ENCODE results near the gene REXO1. TPM values are rescaled to one million over a fixed set of nuclear protein-coding genes. Genes with fewer than 3 reads are reported as not detected.

The REXO1 gene
- total and polyA plus RNA-seq, 2 donors (not counting 1 experiment from before 2014, with no cell fraction given): 6.1 to 6.8 TPM

DNA sequence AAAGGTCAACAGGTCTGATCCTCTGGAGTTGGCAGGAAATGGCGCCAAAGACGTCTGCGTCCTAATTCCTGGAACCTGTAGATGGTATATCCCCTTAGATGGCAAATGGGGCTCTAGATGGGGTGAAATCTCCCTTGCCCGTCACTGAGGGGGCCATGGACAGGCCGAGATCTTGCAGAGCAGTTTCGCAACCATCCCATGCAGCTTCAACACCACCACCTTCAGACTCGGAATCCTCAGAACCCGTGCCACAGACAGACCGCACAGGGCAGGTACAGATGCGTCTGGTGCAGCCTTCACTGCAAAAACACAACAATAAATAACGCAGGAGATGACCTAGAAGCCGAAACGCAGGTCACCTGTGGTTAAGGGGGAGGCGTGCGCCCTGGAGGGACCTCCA, 17.7 kb downstream of the REXO1 start:
- H3K36me3 ChIP-seq (ENCODE audit: control insufficient read depth, insufficient read depth, low read length): peaks cover 3% of the 10 kb centered on the region
- no peaks in the 10 kb centered on the region for H3K27me3 ChIP-seq (ENCODE audit: control insufficient read depth, insufficient read depth, low read length)
- DNase-seq (ENCODE audit: low read depth in 2 of 2): no peak
- H3K9me3 ChIP-seq (ENCODE audit: control insufficient read depth, insufficient read depth, low read depth, low read length): no peaks in the 10 kb centered on the region
- no peaks in the 10 kb centered on the region for H4K20me1 ChIP-seq (ENCODE audit: control insufficient read depth, extremely low read depth, insufficient read depth, low read length)
- no peak overlapping the region for H3K9ac ChIP-seq (ENCODE audit: insufficient read depth, low read length)
- H3K4me2 ChIP-seq (ENCODE audit: extremely low read depth, insufficient read depth, low read length): no peak overlapping the region
- no peak for TF ChIP-seq EZH2 (IDR thresholded peaks at IDR 0.05; ENCODE audit: low read length, missing control alignments)
- TF ChIP-seq, protein P1, sequence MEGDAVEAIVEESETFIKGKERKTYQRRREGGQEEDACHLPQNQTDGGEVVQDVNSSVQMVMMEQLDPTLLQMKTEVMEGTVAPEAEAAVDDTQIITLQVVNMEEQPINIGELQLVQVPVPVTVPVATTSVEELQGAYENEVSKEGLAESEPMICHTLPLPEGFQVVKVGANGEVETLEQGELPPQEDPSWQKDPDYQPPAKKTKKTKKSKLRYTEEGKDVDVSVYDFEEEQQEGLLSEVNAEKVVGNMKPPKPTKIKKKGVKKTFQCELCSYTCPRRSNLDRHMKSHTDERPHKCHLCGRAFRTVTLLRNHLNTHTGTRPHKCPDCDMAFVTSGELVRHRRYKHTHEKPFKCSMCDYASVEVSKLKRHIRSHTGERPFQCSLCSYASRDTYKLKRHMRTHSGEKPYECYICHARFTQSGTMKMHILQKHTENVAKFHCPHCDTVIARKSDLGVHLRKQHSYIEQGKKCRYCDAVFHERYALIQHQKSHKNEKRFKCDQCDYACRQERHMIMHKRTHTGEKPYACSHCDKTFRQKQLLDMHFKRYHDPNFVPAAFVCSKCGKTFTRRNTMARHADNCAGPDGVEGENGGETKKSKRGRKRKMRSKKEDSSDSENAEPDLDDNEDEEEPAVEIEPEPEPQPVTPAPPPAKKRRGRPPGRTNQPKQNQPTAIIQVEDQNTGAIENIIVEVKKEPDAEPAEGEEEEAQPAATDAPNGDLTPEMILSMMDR (conservative IDR thresholded peaks at IDR 0.05 in 1 of 2, IDR thresholded peaks at IDR 0.05 in 1 of 2; ENCODE audit: low read depth in 1 of 2, low read length in 2 of 2): no peak
- peaks cover 20% of the 10 kb centered on the region for H3K4me1 ChIP-seq (ENCODE audit: control insufficient read depth, extremely low read depth, insufficient read depth, low read length)
- peaks cover 32% of the 10 kb centered on the region for H3K79me2 ChIP-seq (ENCODE audit: control insufficient read depth, insufficient read depth, low read length)
- H3K4me3 ChIP-seq (replicated peaks in 1 of 4; ENCODE audit: control extremely low read depth in 1 of 4, insufficient read depth in 1 of 4, low read depth in 3 of 4, low read length in 4 of 4): no peak overlapping the region
- no peak overlapping the region for H2AFZ ChIP-seq (ENCODE audit: low read length)
- H3K27ac ChIP-seq (ENCODE audit: insufficient read depth, low read length): no peak overlapping the region

DNA sequence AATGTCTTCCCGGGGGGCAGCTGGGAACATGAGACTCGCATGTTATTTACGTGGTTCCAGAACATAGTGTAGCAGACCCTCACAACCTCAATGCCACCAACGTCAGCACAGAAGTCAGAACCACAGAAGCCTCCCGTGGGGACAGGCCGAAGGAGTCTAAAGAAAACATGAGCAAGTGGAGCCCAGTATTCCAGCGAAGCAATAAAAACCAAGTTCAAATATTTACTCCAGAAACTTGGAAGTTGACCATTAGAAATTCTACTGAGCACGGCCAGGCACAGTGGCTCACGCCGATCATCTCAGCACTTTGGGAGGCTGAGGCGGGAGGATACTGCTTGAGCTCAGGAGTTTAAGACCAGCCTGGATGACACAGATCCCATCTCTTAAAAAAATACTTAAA, 18.3 kb downstream of the REXO1 start:
- Histone ChIP-seq H3K27me3 (ENCODE audit: control insufficient read depth, insufficient read depth, low read length) (no peaks in the 10 kb centered on the region), H3K4me3 (replicated peaks in 1 of 4; ENCODE audit: control extremely low read depth in 1 of 4, insufficient read depth in 1 of 4, low read depth in 3 of 4, low read length in 4 of 4) (no peak overlapping the region), H2AFZ (ENCODE audit: low read length) (no peak overlapping the region), H3K9me3 (ENCODE audit: control insufficient read depth, insufficient read depth, low read depth, low read length) (no peaks in the 10 kb centered on the region), H4K20me1 (ENCODE audit: control insufficient read depth, extremely low read depth, insufficient read depth, low read length) (no peaks in the 10 kb centered on the region), H3K4me2 (ENCODE audit: extremely low read depth, insufficient read depth, low read length) (no peak overlapping the region), H3K79me2 (ENCODE audit: control insufficient read depth, insufficient read depth, low read length) (peaks cover 27% of the 10 kb centered on the region), H3K36me3 (ENCODE audit: control insufficient read depth, insufficient read depth, low read length) (peaks cover 3% of the 10 kb centered on the region), H3K9ac (ENCODE audit: insufficient read depth, low read length) (no peak overlapping the region), H3K4me1 (ENCODE audit: control insufficient read depth, extremely low read depth, insufficient read depth, low read length) (peaks cover 20% of the 10 kb centered on the region), H3K27ac (ENCODE audit: insufficient read depth, low read length) (no peak overlapping the region)
- TF ChIP-seq, protein P1 (conservative IDR thresholded peaks at IDR 0.05 in 1 of 2, IDR thresholded peaks at IDR 0.05 in 1 of 2; ENCODE audit: low read depth in 1 of 2, low read length in 2 of 2): no peak
- TF ChIP-seq EZH2 (IDR thresholded peaks at IDR 0.05; ENCODE audit: low read length, missing control alignments): no peak
- no peak for DNase-seq (ENCODE audit: low read depth in 2 of 2)

DNA sequence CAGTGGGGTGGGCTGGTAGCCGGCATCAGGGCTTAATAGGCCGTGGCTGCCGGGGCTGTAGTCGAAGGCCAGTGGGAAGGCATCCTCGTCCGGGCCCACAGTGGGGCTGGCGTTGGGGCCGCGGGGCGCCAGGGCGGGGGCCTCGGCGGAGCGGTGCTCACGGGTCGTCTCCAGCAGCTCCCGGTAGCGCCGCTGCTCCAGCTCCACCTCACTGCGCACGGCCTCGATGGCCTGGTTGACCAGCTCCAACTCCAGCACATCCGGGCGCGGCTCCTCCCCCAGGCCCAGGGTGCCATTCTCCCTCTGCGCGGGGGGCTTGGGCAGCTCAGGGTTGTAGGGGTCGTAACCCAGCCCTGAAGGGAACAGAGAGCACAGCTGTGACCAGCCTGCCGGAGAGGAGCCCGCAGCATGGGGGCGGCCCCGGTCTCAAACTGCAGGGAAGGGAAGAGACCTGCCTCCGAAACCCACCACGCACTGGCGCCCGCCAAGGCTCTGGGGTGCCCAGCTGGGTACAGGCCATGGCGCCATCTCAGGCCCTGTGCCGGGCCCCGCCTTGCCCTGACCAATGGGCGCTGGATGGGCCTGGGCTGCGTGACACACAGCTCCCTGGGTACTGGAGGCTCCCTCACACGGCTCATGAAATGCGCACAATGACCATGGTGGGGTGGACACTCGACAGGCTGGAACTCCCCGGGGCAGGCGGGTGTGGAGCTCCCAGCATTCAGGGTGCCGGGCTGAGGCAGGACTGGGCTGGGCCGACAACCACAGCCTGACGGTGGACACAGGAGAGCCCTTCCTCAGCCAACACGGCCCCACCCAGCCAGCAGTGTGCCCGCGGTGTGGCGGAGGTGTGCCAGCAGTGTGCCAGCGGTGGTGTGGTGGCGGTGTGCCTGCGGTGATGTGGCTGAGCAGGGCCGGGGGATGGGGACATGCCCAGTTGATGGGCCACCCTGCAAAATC, 19.7 kb downstream of the REXO1 start:
- Histone ChIP-seq H2AFZ (ENCODE audit: low read length) (no peak overlapping the region), H3K9ac (ENCODE audit: insufficient read depth, low read length) (no peak overlapping the region), H3K4me3 (replicated peaks in 1 of 4; ENCODE audit: control extremely low read depth in 1 of 4, insufficient read depth in 1 of 4, low read depth in 3 of 4, low read length in 4 of 4) (no peak overlapping the region), H3K27ac (ENCODE audit: insufficient read depth, low read length) (no peak overlapping the region), H4K20me1 (ENCODE audit: control insufficient read depth, extremely low read depth, insufficient read depth, low read length) (no peaks in the 10 kb centered on the region), H3K4me1 (ENCODE audit: control insufficient read depth, extremely low read depth, insufficient read depth, low read length) (peaks cover 10% of the 10 kb centered on the region), H3K4me2 (ENCODE audit: extremely low read depth, insufficient read depth, low read length) (no peak overlapping the region), H3K27me3 (ENCODE audit: control insufficient read depth, insufficient read depth, low read length) (no peaks in the 10 kb centered on the region), H3K79me2 (ENCODE audit: control insufficient read depth, insufficient read depth, low read length) (peaks cover 16% of the 10 kb centered on the region), H3K9me3 (ENCODE audit: control insufficient read depth, insufficient read depth, low read depth, low read length) (no peaks in the 10 kb centered on the region), H3K36me3 (ENCODE audit: control insufficient read depth, insufficient read depth, low read length) (peaks cover 8% of the 10 kb centered on the region)
- no peak for TF ChIP-seq EZH2 (IDR thresholded peaks at IDR 0.05; ENCODE audit: low read length, missing control alignments)
- TF ChIP-seq, protein P1 (conservative IDR thresholded peaks at IDR 0.05 in 1 of 2, IDR thresholded peaks at IDR 0.05 in 1 of 2; ENCODE audit: low read depth in 1 of 2, low read length in 2 of 2): no peak
- no peak for DNase-seq (ENCODE audit: low read depth in 2 of 2)
